H1 (cell line): ENCODE data around the gene NRIP2.

Experiments
- EZH2 ChIP-seq: fragments of 200-600 bp; sonication (generic); IDR thresholded peaks from 2 replicates; pipeline ENCODE4 v1.7.1; 2012; ENCODE audit warnings: low read depth, mild to moderate bottlenecking, moderate library complexity, low read length, inconsistent platforms; ENCODE audit not compliant: severe bottlenecking
- JUND ChIP-seq: IDR thresholded peaks from 2 replicates; pipeline ENCODE4 v1.6.1; 2011; ENCODE audit warnings: mild to moderate bottlenecking, improper control_type of control experiment, low read length
- KDM4A ChIP-seq: IDR thresholded peaks from one replicate; pipeline ENCODE4 v1.7.1; 2012; ENCODE audit warnings: low read depth, mild to moderate bottlenecking, moderate library complexity, low read length, inconsistent platforms; ENCODE audit not compliant: severe bottlenecking
- POLR2A ChIP-seq, 2 experiments: IDR thresholded peaks; 1 replicate in 1 of 2; 2 replicates in 1 of 2; pipeline ENCODE4 v1.6.1; 2011; ENCODE audit warnings: low read depth in 2 of 2, low read length in 2 of 2, mild to moderate bottlenecking in 2 of 2; ENCODE audit errors: control extremely low read depth in 1 of 2
- RAD21 ChIP-seq, 2 experiments: IDR thresholded peaks in 1 of 2; conservative IDR thresholded peaks in 1 of 2; 2 replicates each; pipeline ENCODE4 v1.6.1; 2011; ENCODE audit warnings: low read depth in 2 of 2, low read length in 2 of 2, improper control_type of control experiment in 1 of 2, inconsistent platforms in 1 of 2, mild to moderate bottlenecking in 1 of 2, moderate library complexity in 1 of 2
- RBBP5 ChIP-seq: IDR thresholded peaks from 2 replicates; pipeline ENCODE4 v1.7.1; 2012; ENCODE audit warnings: low read depth, mild to moderate bottlenecking, inconsistent platforms, low read length, moderate library complexity, borderline replicate concordance
- TAF1 ChIP-seq: IDR thresholded peaks from 2 replicates; pipeline ENCODE4 v1.6.1; 2011; ENCODE audit warnings: mild to moderate bottlenecking, low read depth, low read length
- YY1 ChIP-seq: IDR thresholded peaks from 2 replicates; pipeline ENCODE4 v1.6.1; 2011; ENCODE audit warnings: low read depth, mild to moderate bottlenecking, low read length
- TF ChIP-seq, protein P1 (sequence below): IDR thresholded peaks from 2 replicates; pipeline ENCODE4 v1.6.1; 2012; ENCODE audit warnings: inconsistent platforms
- TF ChIP-seq, protein P2 (sequence below), 3 experiments: IDR thresholded peaks; 1 replicate in 2 of 3; 2 replicates in 1 of 3; pipeline versions ENCODE4 v1.5.1 to v1.6.1; 2011; ENCODE audit warnings: low read length in 3 of 3, mild to moderate bottlenecking in 3 of 3, inconsistent platforms in 2 of 3, low read depth in 1 of 3, moderate library complexity in 1 of 3; ENCODE audit not compliant: insufficient read depth in 1 of 3; ENCODE audit errors: control extremely low read depth in 1 of 3
- TF ChIP-seq, protein P3 (sequence below): IDR thresholded peaks from 2 replicates; pipeline ENCODE4 v1.6.1; 2011; ENCODE audit warnings: low read depth, mild to moderate bottlenecking, low read length; ENCODE audit not compliant: insufficient read depth

DNA sequence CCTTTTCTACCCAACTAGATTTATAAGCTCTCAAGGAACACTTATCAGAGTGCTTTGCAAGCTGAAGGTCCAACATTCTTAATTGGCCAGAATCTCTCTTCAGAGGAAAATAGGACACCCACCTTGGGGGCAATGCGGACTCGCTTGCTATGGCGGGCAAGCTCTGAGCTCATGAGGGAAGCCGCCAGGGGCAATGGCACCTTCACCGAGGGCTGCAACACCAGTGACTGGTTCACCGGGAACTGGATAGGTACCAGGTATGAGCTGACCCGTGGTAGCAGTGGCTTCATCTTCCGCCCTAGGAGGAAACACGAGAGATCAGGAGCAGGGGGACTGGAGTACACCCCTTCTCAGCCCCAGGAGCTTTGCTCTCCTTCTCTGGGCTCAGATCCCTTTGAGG lies 29.4 kb upstream of the NRIP2 start:
- TF ChIP-seq, protein P1, sequence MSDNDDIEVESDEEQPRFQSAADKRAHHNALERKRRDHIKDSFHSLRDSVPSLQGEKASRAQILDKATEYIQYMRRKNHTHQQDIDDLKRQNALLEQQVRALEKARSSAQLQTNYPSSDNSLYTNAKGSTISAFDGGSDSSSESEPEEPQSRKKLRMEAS: no peak
- no peak for TF ChIP-seq YY1
- no peak for TF ChIP-seq KDM4A
- TF ChIP-seq, protein P2, sequence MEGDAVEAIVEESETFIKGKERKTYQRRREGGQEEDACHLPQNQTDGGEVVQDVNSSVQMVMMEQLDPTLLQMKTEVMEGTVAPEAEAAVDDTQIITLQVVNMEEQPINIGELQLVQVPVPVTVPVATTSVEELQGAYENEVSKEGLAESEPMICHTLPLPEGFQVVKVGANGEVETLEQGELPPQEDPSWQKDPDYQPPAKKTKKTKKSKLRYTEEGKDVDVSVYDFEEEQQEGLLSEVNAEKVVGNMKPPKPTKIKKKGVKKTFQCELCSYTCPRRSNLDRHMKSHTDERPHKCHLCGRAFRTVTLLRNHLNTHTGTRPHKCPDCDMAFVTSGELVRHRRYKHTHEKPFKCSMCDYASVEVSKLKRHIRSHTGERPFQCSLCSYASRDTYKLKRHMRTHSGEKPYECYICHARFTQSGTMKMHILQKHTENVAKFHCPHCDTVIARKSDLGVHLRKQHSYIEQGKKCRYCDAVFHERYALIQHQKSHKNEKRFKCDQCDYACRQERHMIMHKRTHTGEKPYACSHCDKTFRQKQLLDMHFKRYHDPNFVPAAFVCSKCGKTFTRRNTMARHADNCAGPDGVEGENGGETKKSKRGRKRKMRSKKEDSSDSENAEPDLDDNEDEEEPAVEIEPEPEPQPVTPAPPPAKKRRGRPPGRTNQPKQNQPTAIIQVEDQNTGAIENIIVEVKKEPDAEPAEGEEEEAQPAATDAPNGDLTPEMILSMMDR (IDR thresholded peaks at IDR 0.05; ENCODE audit: control extremely low read depth in 1 of 3, insufficient read depth in 1 of 3, low read depth in 1 of 3, low read length in 3 of 3): no peak
- no peak for TF ChIP-seq EZH2
- TF ChIP-seq POLR2A (IDR thresholded peaks at IDR 0.05; ENCODE audit: control extremely low read depth in 1 of 2, low read depth in 2 of 2, low read length in 2 of 2): no peak
- no peak for TF ChIP-seq RAD21 (IDR thresholded peaks at IDR 0.05 in 1 of 2, conservative IDR thresholded peaks at IDR 0.05 in 1 of 2; ENCODE audit: low read depth in 2 of 2, low read length in 2 of 2)
- no peak for TF ChIP-seq JUND
- no peak for TF ChIP-seq TAF1
- TF ChIP-seq RBBP5: no peak
- TF ChIP-seq, protein P3, sequence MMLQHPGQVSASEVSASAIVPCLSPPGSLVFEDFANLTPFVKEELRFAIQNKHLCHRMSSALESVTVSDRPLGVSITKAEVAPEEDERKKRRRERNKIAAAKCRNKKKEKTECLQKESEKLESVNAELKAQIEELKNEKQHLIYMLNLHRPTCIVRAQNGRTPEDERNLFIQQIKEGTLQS: no peak
